ENCODE measurements around the gene HSD17B13.
"Not testable (repeated sequence)": the region's sequence is repeated elsewhere in the genome, so short reads cannot be mapped to it uniquely, and the experiment has no call there.

The HSD17B13 gene, protein sequence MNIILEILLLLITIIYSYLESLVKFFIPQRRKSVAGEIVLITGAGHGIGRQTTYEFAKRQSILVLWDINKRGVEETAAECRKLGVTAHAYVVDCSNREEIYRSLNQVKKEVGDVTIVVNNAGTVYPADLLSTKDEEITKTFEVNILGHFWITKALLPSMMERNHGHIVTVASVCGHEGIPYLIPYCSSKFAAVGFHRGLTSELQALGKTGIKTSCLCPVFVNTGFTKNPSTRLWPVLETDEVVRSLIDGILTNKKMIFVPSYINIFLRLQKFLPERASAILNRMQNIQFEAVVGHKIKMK

DNA sequence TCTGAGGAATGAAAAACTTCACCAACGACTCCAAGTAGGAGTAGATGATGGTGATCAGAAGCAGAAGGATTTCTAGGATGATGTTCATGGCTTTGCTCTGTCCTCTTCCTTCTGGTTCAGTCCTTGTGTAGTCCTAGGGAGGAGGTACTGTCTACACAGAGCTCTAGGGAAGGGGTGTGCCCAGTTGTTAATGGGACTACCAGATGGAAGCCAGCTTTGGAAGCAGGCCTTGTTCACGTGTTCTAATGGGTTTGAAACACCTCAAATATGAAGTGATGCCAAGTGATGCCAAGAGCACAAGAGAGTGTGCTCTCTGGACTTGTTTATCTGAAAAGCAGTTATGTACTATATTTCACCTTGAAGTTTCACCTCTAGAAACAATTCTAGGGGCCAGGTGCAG, at the start of gene HSD17B13:
TSS of gene HSD17B13 (minus strand) at position 129 of the 400 bp plus-strand sequence. CDS start at position 88, 41 bp downstream.
- H3K27ac ChIP-seq: no peak within 1 kb of the TSS
- DNase-seq (ENCODE audit: low read depth, low spot score): no peak

DNA sequence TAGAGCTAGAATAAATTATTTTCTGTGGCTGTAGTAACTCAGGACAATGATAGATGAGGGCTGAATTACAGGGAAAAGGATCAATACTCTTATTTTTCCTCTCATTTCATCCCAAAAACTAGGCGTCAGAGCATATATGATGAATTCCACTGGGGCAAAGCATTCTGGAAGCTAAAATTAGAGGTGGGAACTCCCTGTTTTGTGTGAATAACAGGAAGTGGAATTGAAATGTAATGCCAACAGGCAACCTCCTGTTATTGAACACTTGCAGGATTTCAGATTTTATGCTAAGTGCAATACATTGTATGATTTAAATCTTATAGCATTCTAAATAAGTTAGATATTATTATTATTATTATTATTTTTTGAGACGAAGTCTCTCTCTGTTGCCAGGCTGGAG, 47.4 kb upstream of the HSD17B13 start:
- no peak overlapping the region for H3K27ac ChIP-seq

DNA sequence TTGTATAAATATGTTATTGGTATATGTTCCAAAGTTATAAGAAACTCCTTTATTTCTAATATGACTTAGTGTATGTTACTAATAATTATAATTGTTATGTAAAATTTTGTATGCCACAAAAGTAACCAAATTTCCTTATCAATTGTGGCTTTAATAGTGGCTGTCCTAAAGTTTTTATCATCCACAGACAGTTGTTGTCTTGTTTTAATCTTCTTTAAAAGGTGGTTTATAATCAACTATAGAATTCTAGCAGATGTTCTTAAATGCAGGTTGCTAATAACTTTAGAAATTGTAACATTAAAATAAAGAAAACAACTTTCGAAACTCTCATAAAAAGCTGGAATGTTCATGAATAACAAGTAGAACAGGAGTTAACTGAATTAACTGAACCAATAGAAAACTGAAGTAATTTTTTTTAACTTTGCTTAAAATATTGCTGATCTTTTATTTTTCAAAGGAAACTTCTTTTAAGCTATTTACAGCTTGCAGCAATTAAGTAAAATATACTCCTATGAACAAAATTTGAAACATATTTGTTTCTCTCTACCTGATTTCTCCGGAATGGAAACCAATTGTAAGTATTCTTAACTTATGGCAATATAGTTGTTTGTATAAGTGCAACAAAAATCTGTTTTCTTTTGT, 44.0 kb upstream of the HSD17B13 start:
- no peak overlapping the region for H3K27ac ChIP-seq
- no peak for DNase-seq (ENCODE audit: low read depth, low spot score)

More for the DNA sequence above, 47.4 kb upstream of the HSD17B13 start:
- DNase-seq (ENCODE audit: low read depth, low spot score): no peak

DNA sequence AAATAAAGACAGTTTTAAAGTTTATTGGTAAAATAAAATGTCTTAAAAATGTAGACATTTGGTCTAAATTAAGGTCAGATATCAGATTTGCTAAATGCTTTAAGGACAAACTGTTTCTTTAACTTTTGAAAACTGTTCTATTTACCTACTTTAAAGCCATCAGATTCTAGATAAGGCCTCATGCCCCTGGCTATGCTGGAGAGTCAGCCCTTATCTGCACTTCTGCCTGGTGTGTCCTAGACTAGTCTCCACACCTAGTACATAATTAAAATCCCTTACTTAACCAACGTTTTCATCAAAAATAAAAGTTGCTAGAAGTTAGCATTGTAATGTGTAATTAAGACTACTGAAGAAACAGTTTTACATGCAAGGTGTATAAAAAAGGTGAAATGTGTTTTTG, 42.7 kb upstream of the HSD17B13 start:
- DNase-seq (ENCODE audit: low read depth, low spot score): no peak
- H3K27ac ChIP-seq: no peak overlapping the region

DNA sequence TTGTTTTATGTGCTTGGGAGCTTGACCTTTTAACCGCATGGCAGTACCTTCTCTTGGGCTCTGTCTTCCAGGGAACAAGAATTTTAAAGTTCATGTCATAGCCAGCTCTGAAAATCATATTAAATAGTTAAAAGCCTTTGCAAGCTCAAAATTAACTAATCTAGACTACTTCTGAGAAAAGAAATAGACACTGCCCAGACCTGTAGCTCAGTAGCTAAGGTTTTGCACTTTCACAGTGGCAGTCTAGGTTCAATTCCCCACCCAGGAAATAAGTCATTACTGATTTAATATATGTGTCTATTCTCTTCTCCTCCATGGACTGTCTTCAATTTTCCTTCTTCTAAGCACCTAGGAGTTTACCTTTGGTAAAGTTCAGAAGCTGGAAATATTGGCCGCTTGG, 40.9 kb upstream of the HSD17B13 start:
- H3K27ac ChIP-seq: no peak overlapping the region
- DNase-seq (ENCODE audit: low read depth, low spot score): no peak

DNA sequence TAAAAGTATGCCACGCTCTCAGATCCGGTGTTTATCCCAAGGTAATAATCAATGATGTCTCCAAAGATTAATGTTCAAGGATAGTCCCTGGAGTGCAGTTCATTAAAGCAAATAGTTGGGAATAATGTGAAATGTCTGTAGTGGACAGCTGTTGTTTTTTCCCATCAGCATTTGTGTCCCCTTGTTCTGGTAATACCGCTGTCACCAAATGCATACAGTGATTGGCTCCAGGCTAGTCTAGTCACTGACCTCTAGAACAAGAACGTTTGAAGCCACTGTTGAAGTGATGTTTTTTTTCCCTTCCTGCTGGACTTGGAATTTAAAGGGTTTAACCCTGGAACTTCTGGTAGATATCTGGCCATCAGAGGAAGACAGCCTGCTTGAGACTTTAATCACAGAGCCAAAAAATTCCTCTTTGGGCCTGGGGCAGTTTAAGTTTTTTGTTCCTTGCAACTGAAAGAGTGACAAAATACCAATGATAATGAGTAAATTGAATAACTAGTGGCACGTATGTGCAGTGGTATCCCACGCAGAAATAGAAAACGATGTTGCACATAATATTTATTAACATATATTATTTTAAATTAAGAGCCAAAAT, 37.8 kb upstream of the HSD17B13 start:
- DNase-seq (ENCODE audit: low read depth, low spot score): no peak
- H3K27ac ChIP-seq: no peak overlapping the region

DNA sequence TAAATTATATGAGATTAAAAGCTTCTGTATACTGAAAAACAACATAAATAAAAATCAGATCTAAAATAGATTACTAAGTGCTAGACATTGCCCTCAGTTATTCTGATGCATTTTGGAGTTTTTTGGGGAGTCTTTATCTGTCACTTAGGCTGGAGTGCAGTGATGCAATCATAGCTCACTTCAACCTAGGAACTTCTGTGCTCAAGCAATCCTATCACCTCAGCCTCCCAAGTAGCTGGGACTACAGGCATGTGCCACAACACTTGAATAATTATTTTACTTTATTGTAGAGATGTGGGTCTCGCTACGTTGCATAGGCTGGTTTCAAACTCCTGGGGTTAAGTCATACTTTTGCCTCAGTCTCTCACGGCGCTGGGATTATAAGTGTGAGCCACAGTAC, 36.6 kb upstream of the HSD17B13 start:
- no peak for DNase-seq (ENCODE audit: low read depth, low spot score)
- H3K27ac ChIP-seq: no peak overlapping the region

DNA sequence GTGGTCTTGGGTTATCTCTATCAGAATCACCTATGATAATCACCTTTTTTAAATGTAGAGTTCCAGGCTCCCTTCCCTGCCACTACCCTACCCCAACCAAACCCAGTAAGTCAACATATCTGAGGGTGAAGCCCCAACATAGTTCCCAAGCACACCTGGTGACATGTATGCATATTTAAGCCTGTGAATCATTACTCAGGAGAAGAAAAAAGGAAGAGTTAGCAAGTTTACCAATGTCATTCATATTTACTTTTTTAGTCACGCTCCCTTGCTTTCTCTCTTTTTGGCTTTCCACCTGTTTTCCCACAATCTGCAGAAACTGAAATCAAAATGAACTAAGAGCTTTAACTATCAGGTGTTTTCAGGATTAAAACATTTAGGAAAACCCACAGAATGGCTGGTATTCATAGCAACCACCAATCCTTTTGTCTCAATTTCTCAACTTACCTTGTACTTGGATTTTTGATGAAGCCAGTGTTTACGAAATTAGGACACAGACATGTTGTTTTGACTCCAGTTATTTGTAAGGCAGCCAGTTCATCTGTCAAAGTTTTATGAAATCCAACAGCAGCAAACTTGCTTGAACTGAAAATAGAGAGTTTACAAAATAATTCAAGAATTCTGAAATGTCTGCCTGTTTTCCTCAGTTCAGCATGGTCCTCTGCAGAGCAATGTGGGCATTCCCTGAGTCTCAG, 34.3 kb upstream of the HSD17B13 start:
- DNase-seq (ENCODE audit: low read depth, low spot score): peak; percentile 64
- peak overlapping the region; percentile 9 for H3K27ac ChIP-seq

DNA sequence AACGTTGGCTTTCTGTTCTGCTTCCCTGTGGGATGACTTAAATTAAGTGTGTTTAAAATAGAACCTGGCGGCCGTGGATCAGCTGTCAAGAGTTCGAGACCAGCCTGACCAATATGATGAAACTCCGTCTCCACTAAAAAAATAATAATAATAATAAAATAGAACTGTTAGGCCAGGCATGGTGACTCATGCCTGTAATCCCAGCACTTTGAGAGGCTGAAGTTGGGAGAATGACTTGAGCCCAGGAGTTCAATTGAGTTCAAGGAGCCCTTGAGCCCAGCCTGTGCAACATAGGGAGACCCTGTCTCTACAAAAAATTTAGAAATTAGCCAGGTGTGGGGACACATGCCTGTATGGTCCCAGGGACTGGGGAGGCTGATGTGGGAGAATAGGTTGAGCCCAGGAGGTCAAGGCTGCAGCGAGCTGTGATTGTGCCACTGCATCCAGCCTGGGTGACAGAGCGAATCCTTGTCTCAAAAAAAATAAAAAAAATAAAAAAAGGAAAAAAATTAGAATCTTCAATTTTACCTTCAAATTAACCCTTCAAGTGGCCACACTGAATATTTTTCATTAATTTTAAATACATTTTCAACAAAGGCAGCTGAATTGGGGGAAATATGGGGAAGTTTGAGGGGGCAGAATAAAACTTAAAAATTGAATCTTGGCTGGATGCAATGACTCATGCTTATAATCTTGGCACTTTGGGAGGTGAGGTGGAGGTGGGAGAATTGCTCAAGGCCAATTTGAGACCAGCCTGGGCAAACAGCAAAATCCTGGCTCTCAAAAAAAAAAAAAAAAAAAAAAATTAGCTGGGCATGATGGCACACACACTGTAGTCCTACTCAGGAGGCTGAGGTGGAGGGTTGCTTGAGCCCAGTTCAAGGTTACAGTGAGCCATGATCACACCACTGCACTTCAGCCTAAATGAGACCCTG, 31.8 kb upstream of the HSD17B13 start:
- no peak overlapping the region for H3K27ac ChIP-seq
- DNase-seq (ENCODE audit: low read depth, low spot score): no peak

DNA sequence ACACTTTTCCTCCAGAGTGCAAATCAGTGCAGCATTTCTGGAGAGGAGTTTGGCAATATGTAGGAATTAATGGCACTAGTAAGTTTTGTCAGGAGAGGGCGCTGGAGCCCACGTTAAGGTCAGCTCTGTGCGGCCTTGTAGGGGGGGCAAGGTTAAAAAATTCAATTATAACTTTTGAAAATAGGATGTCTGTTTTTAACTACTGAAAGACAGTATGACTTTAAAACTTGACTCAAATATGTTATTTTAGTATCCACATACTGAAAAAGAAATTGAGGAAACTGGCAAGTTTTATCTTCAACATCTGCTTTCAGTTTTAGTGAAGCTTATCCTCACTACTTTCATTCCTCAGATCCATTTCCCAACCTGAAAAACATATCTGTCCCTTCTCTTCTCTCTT, 30.9 kb upstream of the HSD17B13 start:
- DNase-seq (ENCODE audit: low read depth, low spot score): no peak
- H3K27ac ChIP-seq: no peak overlapping the region

DNA sequence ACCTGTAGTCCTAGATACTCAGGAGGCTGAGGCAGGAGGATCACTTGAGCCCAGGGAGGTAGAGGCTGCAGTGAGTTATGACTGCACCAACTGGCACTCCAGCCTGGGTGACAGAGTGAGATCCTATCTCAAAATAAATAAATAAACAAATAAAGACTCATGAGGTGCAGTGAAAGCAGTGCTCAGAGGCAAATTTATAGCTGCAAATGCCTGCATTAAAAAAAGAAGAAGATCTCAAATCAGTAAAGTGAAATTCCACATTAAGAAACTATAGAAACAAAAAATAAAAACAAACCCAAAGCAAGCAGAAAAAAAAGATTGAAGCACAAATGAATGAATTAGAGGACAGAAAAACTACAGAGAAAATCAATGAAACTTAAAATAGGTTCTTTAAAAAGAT, 22.5 kb upstream of the HSD17B13 start:
- DNase-seq (ENCODE audit: low read depth, low spot score): no peak
- no peak overlapping the region for H3K27ac ChIP-seq

DNA sequence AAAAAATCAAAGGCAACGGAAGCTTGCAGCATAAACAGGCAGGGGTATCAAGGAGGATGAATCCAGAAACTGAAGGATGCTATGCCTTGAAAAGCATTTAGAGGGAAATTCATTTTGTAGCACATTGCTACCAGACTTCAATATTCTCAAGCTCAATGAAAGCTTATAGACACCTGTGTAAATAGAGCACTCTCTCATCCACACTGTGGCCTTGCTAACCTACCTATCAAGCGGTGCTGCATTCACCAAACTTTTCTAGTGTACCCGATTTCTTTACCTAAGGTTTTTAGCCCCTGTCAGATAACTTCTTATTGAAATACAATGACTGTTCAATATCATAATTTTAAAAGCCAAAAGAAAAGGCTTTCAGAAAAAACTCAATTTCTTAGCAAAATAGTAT, 20.2 kb upstream of the HSD17B13 start:
- no peak for DNase-seq (ENCODE audit: low read depth, low spot score)

DNA sequence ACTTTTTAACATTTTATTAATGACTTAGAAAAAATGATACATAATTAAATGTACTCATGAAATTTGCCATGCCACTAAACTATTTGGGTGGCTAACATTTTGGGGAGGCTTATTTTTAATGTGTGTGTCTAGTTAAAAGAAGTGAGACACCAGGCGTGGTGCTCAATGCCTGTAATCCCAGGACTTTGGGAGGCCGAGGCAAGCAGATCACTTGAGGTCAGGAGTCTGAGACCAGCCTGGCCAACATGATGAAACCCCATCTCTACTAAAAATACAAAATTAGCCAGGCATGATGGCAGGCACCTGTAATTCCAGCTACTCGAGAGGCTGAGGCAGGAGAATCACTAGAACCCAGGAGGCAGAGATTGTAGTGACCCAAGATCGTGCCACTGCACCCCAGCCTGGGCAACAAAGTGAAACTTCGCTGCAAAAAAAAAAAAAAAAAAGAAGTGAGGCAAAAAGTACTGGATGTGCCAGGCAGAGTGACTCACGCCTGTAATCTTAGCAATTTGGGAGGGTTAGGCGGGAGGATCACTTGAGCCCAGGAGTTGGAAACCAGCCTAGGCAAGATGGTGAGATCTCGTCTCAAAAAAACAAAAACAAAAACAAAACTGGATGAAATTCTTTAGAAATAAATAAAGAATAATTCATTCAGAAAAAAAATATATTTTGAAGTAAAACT, 19.4 kb upstream of the HSD17B13 start:
- H3K27ac ChIP-seq; DNase-seq (ENCODE audit: low read depth, low spot score): not testable (repeated sequence)

More for the DNA sequence above, 20.2 kb upstream of the HSD17B13 start:
- no peak overlapping the region for H3K27ac ChIP-seq

DNA sequence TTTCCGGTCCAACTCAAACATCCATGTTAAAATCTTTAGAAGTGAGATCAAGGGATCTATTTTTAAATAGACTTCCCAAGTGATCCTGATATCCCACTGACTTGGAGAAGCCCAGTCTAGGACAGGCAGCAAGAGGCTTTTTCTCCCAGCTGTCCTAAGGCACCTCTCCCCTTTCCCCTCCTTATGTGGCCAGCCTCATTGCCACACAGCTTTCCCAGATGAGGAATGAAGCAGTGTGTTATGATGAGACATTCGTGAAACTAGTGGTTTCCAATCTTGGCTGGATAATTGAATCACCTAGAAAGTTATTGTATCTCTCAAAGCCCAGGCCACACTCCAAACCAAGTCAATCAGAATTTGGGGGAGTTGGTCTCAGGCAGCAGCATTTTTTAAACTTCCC, 16.8 kb upstream of the HSD17B13 start:
- no peak for DNase-seq (ENCODE audit: low read depth, low spot score)
- no peak overlapping the region for H3K27ac ChIP-seq

DNA sequence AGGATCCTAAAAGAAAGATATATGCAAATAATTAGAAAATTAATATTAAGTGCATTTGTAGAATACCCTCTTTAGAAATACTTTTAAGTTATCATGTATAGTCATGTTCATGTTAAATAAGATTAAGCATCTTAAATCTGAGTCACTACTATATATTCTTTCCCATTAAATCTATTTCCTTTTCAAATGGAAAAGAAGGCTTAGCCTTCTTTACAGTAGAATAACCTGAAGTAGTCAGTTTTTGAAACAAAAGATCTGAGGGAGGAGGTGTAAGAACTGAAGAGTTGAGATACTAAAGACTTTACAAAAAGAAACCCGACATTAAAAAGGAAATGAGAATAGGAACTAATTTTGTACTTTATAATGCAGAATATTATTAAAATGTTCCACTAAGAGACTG, 14.7 kb upstream of the HSD17B13 start:
- no peak overlapping the region for H3K27ac ChIP-seq
- no peak for DNase-seq (ENCODE audit: low read depth, low spot score)

DNA sequence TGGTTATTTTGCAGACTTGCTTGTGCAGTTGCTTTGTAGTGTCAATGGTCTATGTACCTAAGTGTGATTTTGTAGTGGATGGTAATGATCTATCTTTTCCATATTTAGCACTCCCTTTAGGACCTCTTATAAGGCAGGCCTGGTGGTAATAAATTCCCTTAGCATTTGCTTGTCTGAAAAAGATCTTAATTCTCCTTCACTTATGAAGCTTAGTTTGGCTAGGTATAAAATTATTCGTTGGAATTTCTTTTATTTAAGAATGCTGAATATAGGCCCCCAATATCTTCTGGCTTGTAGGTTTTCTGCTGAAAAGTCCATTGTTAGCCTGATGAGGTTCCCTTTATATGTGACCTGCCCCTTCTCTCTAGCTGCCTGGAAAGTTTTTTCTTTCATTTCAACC, 10.6 kb upstream of the HSD17B13 start:
- DNase-seq (ENCODE audit: low read depth, low spot score): no peak
- H3K27ac ChIP-seq: no peak overlapping the region

DNA sequence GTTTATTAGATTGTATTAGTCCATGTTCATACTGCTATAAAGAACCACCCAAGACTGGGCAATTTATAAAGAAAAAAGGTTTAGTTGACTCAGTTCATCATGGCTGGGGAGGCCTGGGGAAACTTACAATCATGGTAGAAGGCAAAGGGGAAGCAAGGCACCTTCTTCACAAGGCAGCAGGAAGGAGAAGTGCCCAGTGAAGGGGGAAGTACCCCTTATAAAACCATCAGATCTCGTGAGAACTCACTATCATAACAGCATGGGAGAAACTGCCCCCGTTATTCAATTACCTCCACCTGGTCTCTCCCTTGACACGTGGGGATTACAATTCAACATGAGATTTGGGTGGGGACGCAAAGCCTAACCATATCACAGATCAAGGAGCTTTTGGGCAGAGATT, 8.1 kb upstream of the HSD17B13 start:
- H3K27ac ChIP-seq: no peak overlapping the region
- no peak for DNase-seq (ENCODE audit: low read depth, low spot score)

DNA sequence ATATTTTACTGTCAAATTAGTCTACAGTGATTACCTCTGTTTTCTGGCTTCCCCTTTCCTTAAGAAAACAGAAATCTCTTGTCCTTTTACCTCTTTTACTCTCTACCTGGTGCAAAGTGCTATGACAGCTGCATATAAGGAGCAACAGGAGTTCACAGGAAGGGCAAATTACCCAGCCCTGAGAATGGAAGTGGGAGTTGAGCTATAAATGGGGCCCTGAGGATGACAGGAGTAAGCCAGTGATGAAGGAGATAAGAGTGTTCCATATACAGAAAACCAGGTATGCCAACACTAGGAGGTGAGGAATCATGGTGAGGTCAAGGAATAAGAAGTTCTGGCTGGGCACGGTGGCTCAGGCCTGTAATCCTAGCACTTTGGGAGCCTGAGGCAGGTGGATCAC, 4.5 kb upstream of the HSD17B13 start:
- DNase-seq (ENCODE audit: low read depth, low spot score): no peak
- no peak overlapping the region for H3K27ac ChIP-seq

DNA sequence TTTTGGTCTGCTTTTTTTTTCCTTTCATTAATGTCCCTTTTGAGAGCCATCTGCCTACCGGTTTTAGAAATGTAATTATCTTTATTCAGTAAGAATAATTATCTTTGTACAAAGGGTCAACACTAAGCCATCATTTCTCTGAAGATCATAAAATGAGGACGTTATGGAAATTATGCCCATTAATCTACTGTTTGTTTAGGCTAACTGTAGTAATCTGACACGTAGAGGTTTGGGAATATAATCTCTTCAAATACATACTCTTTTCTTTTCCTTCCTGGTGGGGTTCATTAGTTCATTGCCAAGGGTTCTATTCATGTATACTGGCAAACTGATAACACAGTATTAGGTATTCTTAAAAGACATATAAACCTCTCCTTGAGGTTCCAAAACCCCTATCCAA, 3.8 kb upstream of the HSD17B13 start:
- H3K27ac ChIP-seq: no peak overlapping the region
- no peak for DNase-seq (ENCODE audit: low read depth, low spot score)
